Naive thymus-derived CD4-positive, alpha-beta T cell (primary cell): ENCODE results near the gene EHMT1. TPM values are rescaled to one million over a fixed set of nuclear protein-coding genes. Genes with fewer than 3 reads are reported as not detected.
"Not testable (repeated sequence)": the region's sequence is repeated elsewhere in the genome, so short reads cannot be mapped to it uniquely, and the experiment has no call there.

Experiments used
- ATAC-seq: fragments of 150-1000 bp; cut with Tn5 transposase; 2 replicates; pipeline ENCODE4 v1.10.0; 2021; ENCODE audit warnings: mild to moderate bottlenecking, moderate library complexity
- CTCF ChIA-PET: fragments of 350-600 bp; sonication (Branson Sonifier 250); formaldehyde crosslinking; loops from one replicate; lab custom pipeline; 2021; ENCODE audit warnings: antibody characterized with exemption; lab: Charles Lee
- POLR2A ChIA-PET: fragments of 350-600 bp; sonication (Branson Sonifier 250); formaldehyde crosslinking; loops from one replicate; lab custom pipeline; 2021; ENCODE audit warnings: antibody characterized with exemption, inconsistent platforms; lab: Charles Lee
- DNase-seq, 9 donors: peaks; one replicate each; pipeline versions ENCODE4 v3.0.0 to v3.0.0-alpha.2; 2020 to 2022; ENCODE audit warnings: mixed read lengths in 1 of 9
- H3K27ac ChIP-seq: one replicate; pipeline ENCODE4 v1.7.0; 2013; ENCODE audit warnings: mild to moderate bottlenecking, low read depth, low read length, moderate library complexity
- H3K27me3 ChIP-seq, 2 donors: one replicate each; pipeline ENCODE4 v1.7.0; 2013; ENCODE audit warnings: low read length in 2 of 2, mild to moderate bottlenecking in 2 of 2, moderate library complexity in 2 of 2; ENCODE audit not compliant: control insufficient read depth in 2 of 2, insufficient read depth in 2 of 2
- H3K36me3 ChIP-seq, 3 experiments: 1 replicate in 2 of 3; 2 replicates in 1 of 3; pipeline ENCODE4 v1.7.0; 2013; ENCODE audit warnings: low read length in 3 of 3, mild to moderate bottlenecking in 3 of 3, moderate library complexity in 1 of 3; ENCODE audit not compliant: insufficient read depth in 3 of 3, control insufficient read depth in 2 of 3
- H3K4me1 ChIP-seq, 2 donors: one replicate each; pipeline ENCODE4 v1.7.0; 2013; ENCODE audit warnings: low read length in 2 of 2, mild to moderate bottlenecking in 2 of 2, moderate library complexity in 1 of 2; ENCODE audit not compliant: control insufficient read depth in 2 of 2, insufficient read depth in 2 of 2
- H3K4me3 ChIP-seq: 2 replicates; pipeline ENCODE4 v1.7.0; 2013; ENCODE audit warnings: mild to moderate bottlenecking, low read length
- H3K9me3 ChIP-seq, 3 experiments: 1 replicate in 2 of 3; 2 replicates in 1 of 3; pipeline ENCODE4 v1.7.0; 2013; ENCODE audit warnings: low read length in 3 of 3; ENCODE audit not compliant: control insufficient read depth in 2 of 3
- H3K27ac Mint-ChIP-seq, 9 donors: one replicate each; pipeline ENCODE4 v1.8.0; 2020 to 2022; ENCODE audit warnings: mixed read lengths in 9 of 9, mild to moderate bottlenecking in 8 of 9, moderate library complexity in 5 of 9, inconsistent platforms in 2 of 9
- H3K27me3 Mint-ChIP-seq, 5 donors: one replicate each; pipeline ENCODE4 v1.8.0; 2021 to 2022; ENCODE audit warnings: mixed read lengths in 5 of 5, mild to moderate bottlenecking in 1 of 5
- H3K36me3 Mint-ChIP-seq, 5 donors: one replicate each; pipeline ENCODE4 v1.8.0; 2020 to 2022; ENCODE audit warnings: mixed read lengths in 5 of 5, mild to moderate bottlenecking in 3 of 5, inconsistent platforms in 1 of 5
- H3K4me1 Mint-ChIP-seq, 7 donors: one replicate each; pipeline ENCODE4 v1.8.0; 2020 to 2022; ENCODE audit warnings: mixed read lengths in 7 of 7, mild to moderate bottlenecking in 3 of 7, inconsistent platforms in 1 of 7
- H3K4me3 Mint-ChIP-seq, 10 donors: one replicate each; pipeline ENCODE4 v1.8.0; 2020 to 2022; ENCODE audit warnings: mild to moderate bottlenecking in 10 of 10, mixed read lengths in 10 of 10, moderate library complexity in 6 of 10, inconsistent platforms in 2 of 10
- H3K9me3 Mint-ChIP-seq, 11 donors: one replicate each; pipeline ENCODE4 v1.8.0; 2020 to 2022; ENCODE audit warnings: mixed read lengths in 11 of 11, mild to moderate bottlenecking in 4 of 11, inconsistent platforms in 1 of 11, moderate library complexity in 1 of 11
- intact Hi-C, 2 donors: fragments of 100-400 bp; cut with micrococcal nuclease; formaldehyde crosslinking; loops; one replicate each; pipeline ENCODE4 v1.15.1; 2023
- polyA plus RNA-seq, 2 donors: library from polyadenylated mRNA; unstranded; fragments of 300-500 nt; fragmentation: Illumina TruSeq; gene quantifications; one replicate each; pipeline ENCODE4 v1.2.3, GENCODE V29; 2021
- total RNA-seq, 6 experiments: library from RNA in 5 of 6; stranded (reverse) in 5 of 6; gene quantifications; 1 replicate in 5 of 6; 2 replicates in 1 of 6; pipeline ENCODE4 v1.2.3 and lab custom pipeline; 2021 to 2026

Gene EHMT1
- total and polyA plus RNA-seq, 7 experiments from 2014 or later = 24.7 to 132 (median 112) TPM

GRCh38 chr9:137778914-137779313 lies 160.1 kb downstream of the EHMT1 start:
- Mint-ChIP-seq H3K9me3 (no peaks in the 10 kb centered on the region), H3K4me3 (no peak overlapping the region), H3K4me1 (peaks cover 0 to 10% (median 0%) of the 10 kb centered on the region in 7 donors), H3K36me3 (peaks cover 9 to 43% (median 32%) of the 10 kb centered on the region in 5 donors), H3K27me3 (no peaks in the 10 kb centered on the region), H3K27ac (peak overlapping the region in 1 of 9 donors; percentile 51)
- no peaks in the 10 kb centered on the region for H3K27me3 ChIP-seq
- POLR2A ChIA-PET = no interaction called here
- no peaks in the 10 kb centered on the region for H3K9me3 ChIP-seq
- DNase-seq = no peak
- ATAC-seq = no peak
- H3K4me1 ChIP-seq = no peaks in the 10 kb centered on the region
- peaks cover 8 to 86% (median 14%) of the 10 kb centered on the region in 3 experiments for H3K36me3 ChIP-seq
- CTCF ChIA-PET = no interaction called here
- no peak overlapping the region for H3K4me3 ChIP-seq
- no peak overlapping the region for H3K27ac ChIP-seq
- intact Hi-C loops = loop anchor here in 1 of 2 donors (10.0 kb wide), 1 partner anchor 104 kb away; no protein-coding TSS in a partner anchor

GRCh38 chr9:137780031-137780430 lies 161.2 kb downstream of the EHMT1 start:
- Mint-ChIP-seq H3K4me1 (peaks cover 0 to 17% (median 0%) of the 10 kb centered on the region in 7 donors), H3K36me3 (peaks cover 11 to 44% (median 36%) of the 10 kb centered on the region in 5 donors)
- H3K27me3 ChIP-seq, H3K9me3 Mint-ChIP-seq, H3K4me1 ChIP-seq, H3K27ac ChIP-seq, DNase-seq, H3K9me3 ChIP-seq, intact Hi-C loops, H3K27ac Mint-ChIP-seq, H3K27me3 Mint-ChIP-seq, ATAC-seq, H3K4me3 ChIP-seq, CTCF ChIA-PET, POLR2A ChIA-PET, H3K4me3 Mint-ChIP-seq: not testable (repeated sequence)
- peaks cover 8 to 89% (median 14%) of the 10 kb centered on the region in 3 experiments for H3K36me3 ChIP-seq

- ATAC-seq = no peak
- POLR2A ChIA-PET = no interaction called here
- Mint-ChIP-seq H3K9me3 (no peaks in the 10 kb centered on the region), H3K27me3 (no peaks in the 10 kb centered on the region), H3K27ac (peak overlapping the region in 1 of 9 donors; percentile 81), H3K4me1 (peaks cover 0 to 19% (median 3%) of the 10 kb centered on the region in 7 donors), H3K36me3 (peaks cover 7 to 39% (median 27%) of the 10 kb centered on the region in 5 donors), H3K4me3 (no peak overlapping the region)
- H3K36me3 ChIP-seq = peaks cover 8 to 87% (median 14%) of the 10 kb centered on the region in 3 experiments
- no peak overlapping the region for H3K27ac ChIP-seq
- no peak overlapping the region for H3K4me3 ChIP-seq
- intact Hi-C loops = no loop called here
- no peak for DNase-seq
- no peaks in the 10 kb centered on the region for H3K9me3 ChIP-seq
- CTCF ChIA-PET = no interaction called here
- H3K4me1 ChIP-seq = no peaks in the 10 kb centered on the region
- no peaks in the 10 kb centered on the region for H3K27me3 ChIP-seq
Observed at GRCh38 chr9:137781906-137782585, 163.2 kb downstream of the EHMT1 start.

- ATAC-seq (no peak), DNase-seq (no peak)
- CTCF ChIA-PET = no interaction called here
- Histone ChIP-seq H3K9me3 (no peaks in the 10 kb centered on the region), H3K36me3 (peaks cover 3 to 87% (median 14%) of the 10 kb centered on the region in 3 experiments), H3K4me3 (no peak overlapping the region), H3K4me1 (no peaks in the 10 kb centered on the region), H3K27ac (no peak overlapping the region), H3K27me3 (no peaks in the 10 kb centered on the region)
- no peaks in the 10 kb centered on the region for H3K27me3 Mint-ChIP-seq
- no peak overlapping the region for H3K4me3 Mint-ChIP-seq
- peaks cover 0 to 22% (median 5%) of the 10 kb centered on the region in 7 donors for H3K4me1 Mint-ChIP-seq
- POLR2A ChIA-PET = no interaction called here
- peak overlapping the region in 1 of 9 donors; percentile 83 for H3K27ac Mint-ChIP-seq
- H3K9me3 Mint-ChIP-seq = no peaks in the 10 kb centered on the region
- H3K36me3 Mint-ChIP-seq = peaks cover 7 to 37% (median 21%) of the 10 kb centered on the region in 5 donors
- intact Hi-C loops = no loop called here
Observed at GRCh38 chr9:137783521-137783920, 164.7 kb downstream of the EHMT1 start.

GRCh38 chr9:137784046-137784445 lies 165.2 kb downstream of the EHMT1 start:
- Histone ChIP-seq H3K9me3 (no peaks in the 10 kb centered on the region), H3K4me3 (no peak overlapping the region), H3K27me3 (no peaks in the 10 kb centered on the region), H3K4me1 (no peaks in the 10 kb centered on the region), H3K27ac (no peak overlapping the region), H3K36me3 (peaks cover 3 to 86% (median 9%) of the 10 kb centered on the region in 3 experiments)
- Mint-ChIP-seq H3K4me1 (peaks cover 0 to 22% (median 5%) of the 10 kb centered on the region in 7 donors), H3K36me3 (peaks cover 7 to 31% (median 16%) of the 10 kb centered on the region in 5 donors), H3K27me3 (no peaks in the 10 kb centered on the region), H3K27ac (no peak overlapping the region), H3K9me3 (no peaks in the 10 kb centered on the region), H3K4me3 (no peak overlapping the region)
- ATAC-seq = no peak
- ChIA-PET POLR2A (no interaction called here), CTCF (no interaction called here)
- intact Hi-C loops = no loop called here
- no peak for DNase-seq

- ATAC-seq (no peak), DNase-seq (no peak)
- intact Hi-C loops = no loop called here
- ChIA-PET CTCF (no interaction called here), POLR2A (no interaction called here)
- peak overlapping the region in 3 of 9 donors; percentile 19 to 38 (median 36) for H3K27ac Mint-ChIP-seq
- H3K36me3 ChIP-seq = peaks cover 1 to 84% (median 7%) of the 10 kb centered on the region in 3 experiments
- peaks cover 0 to 22% (median 5%) of the 10 kb centered on the region in 7 donors for H3K4me1 Mint-ChIP-seq
- peaks cover 7 to 33% (median 16%) of the 10 kb centered on the region in 5 donors for H3K36me3 Mint-ChIP-seq
- H3K9me3 Mint-ChIP-seq = no peaks in the 10 kb centered on the region
- no peaks in the 10 kb centered on the region for H3K27me3 ChIP-seq
- no peaks in the 10 kb centered on the region for H3K27me3 Mint-ChIP-seq
- no peaks in the 10 kb centered on the region for H3K9me3 ChIP-seq
- H3K4me3 ChIP-seq = no peak overlapping the region
- no peak overlapping the region for H3K27ac ChIP-seq
- H3K4me1 ChIP-seq = no peaks in the 10 kb centered on the region
- H3K4me3 Mint-ChIP-seq = no peak overlapping the region
Observed at GRCh38 chr9:137784641-137785513, 166.1 kb downstream of the EHMT1 start.
